T-cell (primary cell): ENCODE measurements around the gene AUH. TPM values are rescaled to one million over a fixed set of nuclear protein-coding genes. Genes with fewer than 3 reads are reported as not detected.

Source experiments
- ATAC-seq, 4 experiments: fragments of 200-7000 bp in 3 of 4; fragments of 150-1000 bp in 1 of 4; cut with Tn5 transposase; replicated peaks in 1 of 4; 1 replicate in 3 of 4; 2 replicates in 1 of 4; pipeline ENCODE4 v1.10.0; 2021; ENCODE audit warnings: moderate library complexity in 3 of 4, mild to moderate bottlenecking in 2 of 4, moderate number of reproducible peaks in 1 of 4
- CTCF ChIA-PET, 2 donors: fragments of 300-600 bp; sonication (Branson Sonifier 250); formaldehyde crosslinking; loops; one replicate each; lab custom pipeline; 2022; ENCODE audit warnings: antibody characterized with exemption in 2 of 2; lab: Charles Lee
- POLR2A ChIA-PET, 2 donors: fragments of 300-600 bp; sonication (Branson Sonifier 250); formaldehyde crosslinking; loops; one replicate each; lab custom pipeline; 2022; ENCODE audit warnings: antibody characterized with exemption in 2 of 2; lab: Charles Lee
- DNase-seq, 35 experiments: peaks; one replicate each; pipeline versions ENCODE4 v3.0.0 to v3.0.0-alpha.2; 2013 to 2023
- H3K27ac ChIP-seq: one replicate; pipeline ENCODE4 v1.5.1; 2013; ENCODE audit warnings: low read length
- H3K27me3 ChIP-seq, 2 experiments: replicated peaks in 1 of 2; 1 replicate in 1 of 2; 2 replicates in 1 of 2; pipeline versions ENCODE4 v1.6.1 to v1.7.0; 2013; ENCODE audit warnings: low read length in 1 of 2, mixed read lengths in 1 of 2; ENCODE audit not compliant: control insufficient read depth in 2 of 2, insufficient read depth in 2 of 2; ENCODE audit errors: extremely low read depth in 1 of 2
- H3K36me3 ChIP-seq, 2 donors: 1 replicate in 1 of 2; 2 replicates in 1 of 2; pipeline versions ENCODE4 v1.6.1 to v1.7.0; 2013; ENCODE audit warnings: low read length in 1 of 2; ENCODE audit not compliant: control insufficient read depth in 2 of 2, insufficient read depth in 1 of 2; ENCODE audit errors: extremely low read depth in 1 of 2
- H3K4me1 ChIP-seq, 2 experiments: 1 replicate in 1 of 2; 2 replicates in 1 of 2; pipeline versions ENCODE4 v1.6.1 to v1.7.0; 2013; ENCODE audit warnings: low read length in 2 of 2, mixed read lengths in 1 of 2; ENCODE audit not compliant: insufficient read depth in 2 of 2, control insufficient read depth in 1 of 2; ENCODE audit errors: extremely low read depth in 1 of 2
- H3K4me3 ChIP-seq, 2 donors: 1 replicate in 1 of 2; 2 replicates in 1 of 2; pipeline versions ENCODE4 v1.5.1 to v1.7.0; 2013; ENCODE audit warnings: mild to moderate bottlenecking in 2 of 2, low read length in 1 of 2, moderate library complexity in 1 of 2; ENCODE audit not compliant: control insufficient read depth in 1 of 2; ENCODE audit errors: extremely low read depth in 1 of 2
- H3K9me3 ChIP-seq: 2 replicates; pipeline ENCODE4 v1.7.0; 2013
- H3K27ac Mint-ChIP-seq, 2 donors: one replicate each; pipeline ENCODE4 v1.8.0; 2020 to 2021; ENCODE audit warnings: mild to moderate bottlenecking in 2 of 2, mixed read lengths in 2 of 2
- H3K27me3 Mint-ChIP-seq, 2 donors: one replicate each; pipeline ENCODE4 v1.8.0; 2021 to 2022; ENCODE audit warnings: mixed read lengths in 2 of 2
- H3K36me3 Mint-ChIP-seq: one replicate; pipeline ENCODE4 v1.8.0; 2021; ENCODE audit warnings: mixed read lengths
- H3K4me1 Mint-ChIP-seq, 3 donors: one replicate each; pipeline ENCODE4 v1.8.0; 2020 to 2022; ENCODE audit warnings: mixed read lengths in 3 of 3, mild to moderate bottlenecking in 1 of 3
- H3K4me3 Mint-ChIP-seq, 3 donors: one replicate each; pipeline ENCODE4 v1.8.0; 2020 to 2022; ENCODE audit warnings: mild to moderate bottlenecking in 3 of 3, mixed read lengths in 3 of 3, moderate library complexity in 3 of 3
- H3K9me3 Mint-ChIP-seq, 3 donors: one replicate each; pipeline ENCODE4 v1.8.0; 2020 to 2022; ENCODE audit warnings: mixed read lengths in 3 of 3
- WGBS: methylation state at CpG from one replicate; pipeline ENCODE4 v1.1.5; 2013; ENCODE audit warnings: missing lambda C conversion rate; ENCODE audit not compliant: insufficient coverage; 5-methylcytosine and 5-hydroxymethylcytosine counted together
- total RNA-seq, 35 experiments: library from RNA in 6 of 35; stranded (reverse) in 6 of 35; fragments of 120-200 nt in 1 of 35; gene quantifications; one replicate each; pipeline versions ENCODE4 v1.2.1 to v1.2.4 and lab custom pipeline; 2013 to 2026

Gene AUH
- total RNA-seq, 5 donors from 2014 or later (not counting 1 experiment from before 2014, with no cell fraction given): 17.2 to 24.6 (median 21.6) TPM

DNA sequence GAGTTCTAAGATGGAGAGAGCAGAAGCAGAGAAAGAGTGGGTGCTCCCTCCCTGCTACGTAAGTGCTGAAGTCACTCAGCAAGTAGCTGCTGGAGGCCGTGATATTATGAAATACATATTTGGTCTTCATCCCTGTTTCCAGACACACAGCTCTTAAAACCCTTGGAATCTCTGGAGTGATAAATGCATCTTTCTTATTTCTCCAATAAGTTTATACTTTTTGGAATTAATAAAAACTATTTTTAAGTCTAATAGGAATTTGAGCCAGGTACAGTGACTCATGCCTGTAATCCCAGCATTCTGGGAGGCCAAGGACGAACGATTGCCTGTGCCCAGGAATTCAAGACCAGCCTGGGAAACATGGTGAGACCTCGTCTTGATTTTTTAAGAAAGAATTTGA lies 60.6 kb downstream of the AUH start:
- 100% methylated on average over 2 of the region's 5 CpGs for whole genome bisulfite sequencing
- POLR2A ChIA-PET: no interaction called here
- no peak overlapping the region for H3K4me3 ChIP-seq
- H3K27ac Mint-ChIP-seq: no peak overlapping the region
- H3K4me1 Mint-ChIP-seq: peaks cover 0 to 11% (median 8%) of the 10 kb centered on the region in 3 donors
- H3K4me1 ChIP-seq: no peaks in the 10 kb centered on the region
- H3K27me3 Mint-ChIP-seq: no peaks in the 10 kb centered on the region
- DNase-seq (no peak), ATAC-seq (no peak)
- no peak overlapping the region for H3K4me3 Mint-ChIP-seq
- H3K9me3 Mint-ChIP-seq: no peaks in the 10 kb centered on the region
- peaks cover 36% of the 10 kb centered on the region for H3K36me3 Mint-ChIP-seq
- no peak overlapping the region for H3K27ac ChIP-seq
- no peaks in the 10 kb centered on the region for H3K27me3 ChIP-seq
- no peaks in the 10 kb centered on the region for H3K9me3 ChIP-seq
- H3K36me3 ChIP-seq: peaks cover 6 to 10% of the 10 kb centered on the region in 2 donors
- CTCF ChIA-PET: no interaction called here

DNA sequence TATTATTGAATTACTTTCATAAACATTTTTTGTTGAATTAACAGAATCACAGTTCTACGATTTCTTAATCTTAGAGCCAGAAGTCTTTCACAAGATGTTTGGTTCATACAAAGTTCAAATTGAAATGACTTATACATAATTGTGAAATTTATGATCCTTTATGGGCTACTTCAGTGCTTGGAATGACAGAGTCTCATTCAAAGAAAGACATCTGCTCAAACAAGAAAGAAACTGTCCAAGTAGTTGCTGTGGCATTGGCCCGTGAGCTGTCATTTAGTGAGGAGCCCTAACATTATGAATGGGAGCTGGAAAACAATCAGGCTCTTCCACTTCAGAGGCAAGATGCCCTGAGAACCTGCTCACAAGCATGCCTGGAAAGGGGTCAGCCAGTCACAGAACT lies 63.4 kb downstream of the AUH start:
- H3K36me3 Mint-ChIP-seq: peaks cover 48% of the 10 kb centered on the region
- H3K27me3 Mint-ChIP-seq: no peaks in the 10 kb centered on the region
- ChIA-PET CTCF (no interaction called here), POLR2A (no interaction called here)
- H3K4me3 Mint-ChIP-seq: no peak overlapping the region
- WGBS: no CpG with 5 or more reads among the region's 2 CpGs
- H3K9me3 Mint-ChIP-seq: no peaks in the 10 kb centered on the region
- peaks cover 0 to 4% (median 0%) of the 10 kb centered on the region in 3 donors for H3K4me1 Mint-ChIP-seq
- Histone ChIP-seq H3K4me3 (no peak overlapping the region), H3K9me3 (no peaks in the 10 kb centered on the region), H3K4me1 (no peaks in the 10 kb centered on the region), H3K27ac (no peak overlapping the region), H3K36me3 (peaks cover 6 to 32% of the 10 kb centered on the region in 2 donors), H3K27me3 (no peaks in the 10 kb centered on the region)
- H3K27ac Mint-ChIP-seq: no peak overlapping the region
- ATAC-seq (no peak), DNase-seq (no peak)

DNA sequence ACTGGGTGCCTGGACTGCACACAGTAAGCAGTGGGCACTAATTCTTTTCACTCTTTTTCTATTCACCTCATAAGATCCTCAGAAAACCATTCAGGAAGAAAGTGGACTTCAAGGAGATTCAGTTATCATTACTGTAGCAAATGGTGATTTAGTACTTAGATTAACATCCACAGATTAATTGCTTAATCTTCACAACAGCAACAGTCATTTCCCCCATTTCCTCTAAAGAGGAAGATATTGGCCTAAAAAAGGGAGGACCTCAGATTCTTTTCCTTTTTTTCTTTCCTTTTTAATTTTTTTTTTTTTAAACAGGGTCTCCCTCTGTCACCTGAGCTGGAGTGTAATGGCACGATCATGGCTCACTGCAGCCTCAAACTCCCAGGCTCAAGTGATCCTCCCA lies 64.4 kb downstream of the AUH start:
- no peak for ATAC-seq
- H3K4me3 Mint-ChIP-seq: no peak overlapping the region
- peaks cover 0 to 4% (median 0%) of the 10 kb centered on the region in 3 donors for H3K4me1 Mint-ChIP-seq
- H3K36me3 Mint-ChIP-seq: peaks cover 58% of the 10 kb centered on the region
- Histone ChIP-seq H3K4me1 (no peaks in the 10 kb centered on the region), H3K27me3 (no peaks in the 10 kb centered on the region), H3K4me3 (no peak overlapping the region), H3K27ac (no peak overlapping the region), H3K9me3 (no peaks in the 10 kb centered on the region), H3K36me3 (peaks cover 8 to 41% of the 10 kb centered on the region in 2 donors)
- WGBS: 100% methylated on average over 1 of the region's 1 CpG
- H3K27ac Mint-ChIP-seq: no peak overlapping the region
- POLR2A ChIA-PET: interaction anchor here in 1 of 2 donors (0.6 kb wide), 1 partner anchor 105 kb away, joined by 3 read pairs; no protein-coding TSS in a partner anchor
- CTCF ChIA-PET: no interaction called here
- no peaks in the 10 kb centered on the region for H3K9me3 Mint-ChIP-seq
- H3K27me3 Mint-ChIP-seq: no peaks in the 10 kb centered on the region
- DNase-seq: no peak

DNA sequence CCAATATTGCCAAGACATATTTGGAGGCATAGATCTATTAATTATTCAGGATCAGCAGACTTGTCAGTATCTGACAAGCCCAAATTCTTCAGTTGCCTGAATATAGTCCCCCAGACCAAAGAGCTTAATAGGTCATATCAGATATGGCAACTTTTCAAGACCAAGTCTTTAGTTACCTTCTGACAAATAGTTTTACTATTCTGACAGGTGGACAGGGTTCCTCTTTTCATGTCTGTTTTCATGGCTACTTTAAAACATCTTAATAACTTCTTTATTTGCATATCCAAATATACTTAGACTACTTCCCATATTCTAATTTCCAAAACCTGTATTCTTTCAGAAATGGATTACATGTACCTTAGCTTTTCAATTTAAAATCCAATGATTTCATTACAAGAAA lies 65.4 kb downstream of the AUH start:
- DNase-seq: no peak
- ATAC-seq: no peak
- H3K27ac ChIP-seq: no peak overlapping the region
- no peaks in the 10 kb centered on the region for H3K27me3 ChIP-seq
- Mint-ChIP-seq H3K36me3 (peaks cover 65% of the 10 kb centered on the region), H3K4me1 (peaks cover 0 to 4% (median 0%) of the 10 kb centered on the region in 3 donors), H3K27me3 (no peaks in the 10 kb centered on the region), H3K4me3 (no peak overlapping the region), H3K27ac (no peak overlapping the region), H3K9me3 (no peaks in the 10 kb centered on the region)
- CTCF ChIA-PET: no interaction called here
- H3K4me3 ChIP-seq: no peak overlapping the region
- no peaks in the 10 kb centered on the region for H3K9me3 ChIP-seq
- peaks cover 7 to 44% of the 10 kb centered on the region in 2 donors for H3K36me3 ChIP-seq
- POLR2A ChIA-PET: no interaction called here
- no peaks in the 10 kb centered on the region for H3K4me1 ChIP-seq

DNA sequence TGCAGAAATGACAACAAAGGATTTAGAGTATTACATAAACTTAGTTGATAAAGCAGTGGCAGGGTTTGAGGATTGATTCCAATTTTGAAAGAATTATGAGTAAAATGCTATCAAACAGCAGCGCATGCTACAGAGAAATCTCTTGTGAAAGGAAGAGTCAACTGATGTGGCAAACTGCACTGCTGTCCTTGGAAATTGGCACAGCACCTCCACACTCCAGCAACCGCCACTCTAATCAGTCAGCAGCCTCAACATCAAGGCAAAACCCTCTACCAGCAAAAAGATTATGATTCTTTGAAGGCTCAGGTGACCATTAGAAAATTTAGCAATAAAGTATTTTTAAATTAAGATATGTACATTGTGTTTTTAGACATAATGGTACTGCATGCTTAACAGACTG lies 66.4 kb downstream of the AUH start:
- Histone ChIP-seq H3K36me3 (peaks cover 7 to 44% of the 10 kb centered on the region in 2 donors), H3K9me3 (no peaks in the 10 kb centered on the region), H3K27me3 (no peaks in the 10 kb centered on the region), H3K4me1 (no peaks in the 10 kb centered on the region), H3K4me3 (no peak overlapping the region), H3K27ac (no peak overlapping the region)
- ChIA-PET POLR2A (no interaction called here), CTCF (no interaction called here)
- no peaks in the 10 kb centered on the region for H3K9me3 Mint-ChIP-seq
- no peak overlapping the region for H3K27ac Mint-ChIP-seq
- peaks cover 0 to 4% (median 0%) of the 10 kb centered on the region in 3 donors for H3K4me1 Mint-ChIP-seq
- no peak overlapping the region for H3K4me3 Mint-ChIP-seq
- ATAC-seq (no peak), DNase-seq (no peak)
- H3K36me3 Mint-ChIP-seq: peaks cover 73% of the 10 kb centered on the region
- 100% methylated on average over 1 of the region's 2 CpGs for WGBS
- no peaks in the 10 kb centered on the region for H3K27me3 Mint-ChIP-seq

DNA sequence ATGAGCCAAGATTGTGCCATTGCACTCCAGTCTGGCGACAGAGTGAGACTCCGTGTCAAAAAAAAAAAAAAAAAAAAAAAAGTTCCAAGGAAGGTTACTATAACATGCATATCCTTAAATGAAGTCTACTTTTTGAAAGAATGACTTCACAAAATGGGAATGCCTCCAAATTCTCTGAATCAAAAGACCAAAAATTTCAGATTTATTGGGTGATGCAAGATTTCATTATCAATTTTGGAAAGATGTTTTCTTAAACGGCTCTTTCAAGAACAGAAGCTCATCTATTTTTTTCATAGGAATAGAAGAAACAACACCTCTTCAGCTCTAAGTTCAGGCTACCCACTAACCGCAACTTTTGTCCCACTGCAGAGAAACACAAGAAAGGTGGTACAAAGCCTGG lies 69.9 kb downstream of the AUH start:
- Mint-ChIP-seq H3K4me1 (peaks cover 0 to 2% (median 0%) of the 10 kb centered on the region in 3 donors), H3K4me3 (no peak overlapping the region), H3K27me3 (no peaks in the 10 kb centered on the region), H3K9me3 (no peaks in the 10 kb centered on the region), H3K27ac (no peak overlapping the region), H3K36me3 (peaks cover 63% of the 10 kb centered on the region)
- Histone ChIP-seq H3K4me1 (no peaks in the 10 kb centered on the region), H3K4me3 (no peak overlapping the region), H3K27me3 (no peaks in the 10 kb centered on the region), H3K9me3 (no peaks in the 10 kb centered on the region), H3K27ac (no peak overlapping the region), H3K36me3 (peaks cover 5 to 40% of the 10 kb centered on the region in 2 donors)
- WGBS: 100% methylated on average over 1 of the region's 4 CpGs
- ATAC-seq: no peak
- CTCF ChIA-PET: interaction anchor here in 1 of 2 donors (0.6 kb wide), 1 partner anchor 10 kb away, joined by 3 read pairs; no protein-coding TSS in a partner anchor
- POLR2A ChIA-PET: no interaction called here
- DNase-seq: no peak

DNA sequence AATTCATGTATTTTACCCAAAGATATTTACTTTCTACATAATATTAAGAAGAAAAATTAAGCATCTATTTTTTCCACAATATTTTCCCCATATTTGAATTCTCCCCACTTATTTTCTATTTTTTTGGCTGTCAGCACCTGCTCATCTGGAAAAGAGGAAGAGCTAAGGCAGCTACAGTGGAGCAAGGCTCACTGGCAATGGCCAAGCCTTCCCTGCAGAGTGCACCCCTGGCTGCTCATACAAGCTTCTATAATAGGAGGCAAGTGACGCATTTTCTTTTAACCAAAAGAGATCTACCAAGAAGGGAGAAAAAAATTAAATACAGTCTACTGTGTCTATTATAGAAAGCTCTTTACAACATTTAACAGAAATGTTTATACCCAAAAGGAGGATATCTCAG lies 72.5 kb downstream of the AUH start:
- ChIA-PET POLR2A (interaction anchor here in 1 of 2 donors (0.6 to 0.7 kb wide), 2 partner anchors 125 to 1925 kb away, joined by 3 read pairs; no protein-coding TSS in a partner anchor), CTCF (no interaction called here)
- Histone ChIP-seq H3K9me3 (no peaks in the 10 kb centered on the region), H3K27me3 (no peaks in the 10 kb centered on the region), H3K4me3 (no peak overlapping the region), H3K4me1 (no peaks in the 10 kb centered on the region), H3K36me3 (peaks cover 5 to 20% of the 10 kb centered on the region in 2 donors), H3K27ac (no peak overlapping the region)
- H3K9me3 Mint-ChIP-seq: peaks cover 0 to 4% (median 0%) of the 10 kb centered on the region in 3 donors
- H3K36me3 Mint-ChIP-seq: peaks cover 61% of the 10 kb centered on the region
- H3K4me1 Mint-ChIP-seq: no peaks in the 10 kb centered on the region
- WGBS: no CpG with 5 or more reads among the region's 1 CpG
- no peak overlapping the region for H3K27ac Mint-ChIP-seq
- H3K27me3 Mint-ChIP-seq: no peaks in the 10 kb centered on the region
- no peak for ATAC-seq
- DNase-seq: no peak
- H3K4me3 Mint-ChIP-seq: no peak overlapping the region
